HG02571 (cell line): ENCODE data around the gene TACC3.

ENCODE experiments used
- ATAC-seq: cut with Tn5 transposase; IDR thresholded peaks from one replicate; pipeline ENCODE4 v1.9.1; 2021; ENCODE audit warnings: mild to moderate bottlenecking, moderate library complexity; ENCODE audit not compliant: unreplicated experiment

Gene TACC3

GRCh38 chr4:1721666-1722550 lies 587 bp downstream of the TACC3 start:
- no peak for ATAC-seq

DNA sequence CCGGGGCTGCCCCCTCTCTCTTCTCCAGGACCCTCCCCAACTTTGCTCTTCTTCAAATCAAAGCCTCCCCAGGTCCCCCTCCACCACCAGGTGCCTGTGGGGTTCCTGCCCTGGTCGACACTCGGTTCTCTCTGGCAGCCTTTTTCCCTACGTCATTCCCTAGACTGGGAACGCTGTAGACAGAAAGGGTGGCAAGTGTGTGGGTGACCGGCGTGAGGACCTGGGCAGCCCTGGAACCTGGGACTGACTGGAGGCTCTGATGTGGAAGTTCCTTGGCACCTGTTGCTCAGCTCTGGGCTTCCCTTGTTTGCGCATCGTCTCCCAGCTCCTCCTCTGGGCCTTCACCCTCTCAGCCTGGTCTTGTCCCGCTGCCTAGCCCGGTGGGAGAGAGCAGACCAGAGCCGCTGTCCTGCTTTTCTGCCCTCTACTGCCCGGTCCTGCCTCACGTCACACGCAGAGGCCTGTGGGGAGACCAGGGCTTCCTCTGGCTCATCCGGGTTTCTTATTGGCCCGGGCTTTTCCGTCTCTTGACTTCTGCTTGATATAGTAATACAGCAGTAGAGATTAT lies 1.3 kb downstream of the TACC3 start:
- ATAC-seq = no peak

- ATAC-seq = no peak
Observed at GRCh38 chr4:1723131-1723801, 1.9 kb downstream of the TACC3 start.

DNA sequence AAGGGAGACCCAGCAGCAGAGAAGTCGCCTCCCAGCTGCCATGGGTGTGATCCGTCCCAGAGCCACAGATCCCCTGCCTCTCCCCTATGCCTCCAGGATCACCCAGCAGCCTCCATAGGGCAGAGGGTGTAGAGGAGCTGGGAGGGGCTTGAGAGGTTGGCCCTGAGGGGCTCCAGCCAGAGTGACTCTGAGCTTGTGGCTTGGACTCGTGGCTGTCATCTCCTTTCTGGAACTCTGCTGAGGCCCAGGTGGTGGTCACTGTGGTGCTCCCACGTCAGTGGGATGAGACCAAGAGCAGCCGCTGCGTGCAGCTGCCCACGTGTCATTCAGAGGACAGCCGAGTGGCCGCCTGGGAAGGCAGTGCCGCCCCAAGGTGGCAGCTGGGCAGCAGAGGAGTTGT lies 4.2 kb downstream of the TACC3 start:
- no peak for ATAC-seq

- no peak for ATAC-seq
Observed at GRCh38 chr4:1726146-1726934, 5.0 kb downstream of the TACC3 start.

DNA sequence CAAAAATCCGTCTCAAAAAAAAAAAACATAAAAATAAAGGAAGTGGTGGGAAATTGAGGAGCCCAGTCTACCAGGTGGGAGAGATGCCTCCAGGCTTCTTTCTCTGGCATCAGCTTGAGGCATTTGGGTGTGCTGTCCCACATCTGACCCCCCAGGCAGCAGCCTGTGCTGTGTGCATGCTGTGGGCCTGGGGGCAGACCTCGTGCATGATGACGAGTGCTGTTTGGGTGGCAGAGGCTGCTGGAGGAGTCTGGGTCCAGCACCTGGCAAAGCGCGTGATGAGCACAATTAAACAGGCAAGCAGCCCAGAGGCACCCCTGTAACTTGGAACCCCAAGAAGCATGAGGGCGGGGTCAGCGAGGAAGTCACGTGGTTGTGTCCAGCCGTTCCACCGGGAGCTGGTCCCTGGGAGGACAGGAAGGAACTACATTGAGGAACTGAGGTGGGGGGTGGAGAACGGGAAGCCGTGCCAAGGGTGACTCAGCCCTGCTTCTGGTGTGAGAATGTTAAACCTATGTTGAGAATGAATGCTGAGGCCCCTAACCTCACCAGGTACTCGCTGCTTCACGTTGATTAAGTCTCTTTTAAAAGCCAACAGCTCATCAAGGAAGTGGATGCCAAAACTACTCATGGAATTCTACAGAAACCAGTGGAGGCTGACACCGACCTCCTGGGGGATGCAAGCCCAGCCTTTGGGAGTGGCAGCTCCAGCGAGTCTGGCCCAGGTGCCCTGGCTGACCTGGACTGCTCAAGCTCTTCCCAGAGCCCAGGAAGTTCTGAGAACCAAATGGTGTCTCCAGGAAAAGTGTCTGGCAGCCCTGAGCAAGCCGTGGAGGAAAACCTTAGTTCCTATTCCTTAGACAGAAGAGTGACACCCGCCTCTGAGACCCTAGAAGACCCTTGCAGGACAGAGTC lies 6.1 kb downstream of the TACC3 start:
- no peak for ATAC-seq

DNA sequence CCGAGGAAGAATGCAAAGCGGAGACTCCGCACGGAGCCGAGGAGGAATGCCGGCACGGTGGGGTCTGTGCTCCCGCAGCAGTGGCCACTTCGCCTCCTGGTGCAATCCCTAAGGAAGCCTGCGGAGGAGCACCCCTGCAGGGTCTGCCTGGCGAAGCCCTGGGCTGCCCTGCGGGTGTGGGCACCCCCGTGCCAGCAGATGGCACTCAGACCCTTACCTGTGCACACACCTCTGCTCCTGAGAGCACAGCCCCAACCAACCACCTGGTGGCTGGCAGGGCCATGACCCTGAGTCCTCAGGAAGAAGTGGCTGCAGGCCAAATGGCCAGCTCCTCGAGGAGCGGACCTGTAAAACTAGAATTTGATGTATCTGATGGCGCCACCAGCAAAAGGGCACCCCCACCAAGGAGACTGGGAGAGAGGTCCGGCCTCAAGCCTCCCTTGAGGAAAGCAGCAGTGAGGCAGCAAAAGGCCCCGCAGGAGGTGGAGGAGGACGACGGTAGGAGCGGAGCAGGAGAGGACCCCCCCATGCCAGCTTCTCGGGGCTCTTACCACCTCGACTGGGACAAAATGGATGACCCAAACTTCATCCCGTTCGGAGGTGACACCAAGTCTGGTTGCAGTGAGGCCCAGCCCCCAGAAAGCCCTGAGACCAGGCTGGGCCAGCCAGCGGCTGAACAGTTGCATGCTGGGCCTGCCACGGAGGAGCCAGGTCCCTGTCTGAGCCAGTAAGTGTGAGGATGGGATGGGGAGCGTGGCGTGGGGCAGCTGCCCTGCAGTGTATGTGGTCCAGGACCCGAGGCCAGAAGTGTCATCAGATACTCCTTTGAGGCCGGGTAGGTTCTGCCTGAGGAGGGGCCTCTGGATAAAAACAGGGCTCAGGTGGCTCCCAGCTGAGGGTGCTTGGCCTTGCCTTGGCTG lies 7.0 kb downstream of the TACC3 start:
- no peak for ATAC-seq

DNA sequence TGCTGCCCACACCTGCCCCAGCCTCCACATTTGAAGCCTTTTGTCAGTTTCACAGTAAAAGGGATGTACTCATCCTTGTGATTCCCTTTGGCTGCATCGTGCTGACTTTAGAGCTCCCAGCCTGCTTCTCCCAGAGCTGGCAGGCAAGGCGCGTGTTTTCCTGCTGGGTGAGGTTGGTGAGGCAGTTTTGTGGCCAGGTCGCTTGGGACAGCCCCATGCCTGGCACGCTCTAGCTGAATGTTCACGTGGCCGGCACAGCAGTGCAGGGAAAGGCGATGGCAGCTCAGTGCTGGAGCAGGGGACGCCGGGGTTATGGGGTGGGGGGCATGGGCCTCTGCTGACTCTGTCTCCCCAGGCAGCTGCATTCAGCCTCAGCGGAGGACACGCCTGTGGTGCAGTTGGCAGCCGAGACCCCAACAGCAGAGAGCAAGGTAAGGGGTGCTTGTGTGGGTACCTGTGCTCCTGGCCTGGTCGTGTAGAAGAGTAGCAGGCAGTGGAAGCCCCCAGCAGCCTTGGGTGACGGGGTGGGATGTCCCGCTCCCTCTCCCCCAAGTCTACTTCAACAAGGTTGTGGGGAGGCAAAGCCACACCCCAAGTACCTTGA lies 9.3 kb downstream of the TACC3 start:
- ATAC-seq = no peak

- no peak for ATAC-seq
Observed at GRCh38 chr4:1731180-1731579, 9.9 kb downstream of the TACC3 start.

GRCh38 chr4:1732911-1733310 lies 11.6 kb downstream of the TACC3 start:
- ATAC-seq = no peak

DNA sequence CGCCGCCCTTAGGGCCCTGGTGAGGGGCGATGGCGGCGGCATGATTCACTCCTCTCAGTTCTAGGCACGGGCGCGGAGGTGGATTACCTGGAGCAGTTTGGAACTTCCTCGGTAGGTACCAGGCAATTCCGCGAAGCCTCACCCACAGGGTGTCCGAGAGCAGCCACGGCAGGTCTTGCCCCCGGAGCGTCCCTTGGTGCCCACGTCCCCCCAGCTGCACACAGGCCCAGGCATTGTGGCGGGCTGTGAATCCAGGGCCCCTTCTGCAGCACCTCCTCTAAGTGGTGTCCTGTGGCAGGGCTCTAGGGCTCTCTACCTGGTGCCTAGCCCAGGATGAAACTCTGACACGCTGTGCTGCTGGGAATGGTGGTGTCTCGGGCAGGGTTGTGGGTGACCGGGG lies 13.9 kb downstream of the TACC3 start:
- no peak for ATAC-seq

DNA sequence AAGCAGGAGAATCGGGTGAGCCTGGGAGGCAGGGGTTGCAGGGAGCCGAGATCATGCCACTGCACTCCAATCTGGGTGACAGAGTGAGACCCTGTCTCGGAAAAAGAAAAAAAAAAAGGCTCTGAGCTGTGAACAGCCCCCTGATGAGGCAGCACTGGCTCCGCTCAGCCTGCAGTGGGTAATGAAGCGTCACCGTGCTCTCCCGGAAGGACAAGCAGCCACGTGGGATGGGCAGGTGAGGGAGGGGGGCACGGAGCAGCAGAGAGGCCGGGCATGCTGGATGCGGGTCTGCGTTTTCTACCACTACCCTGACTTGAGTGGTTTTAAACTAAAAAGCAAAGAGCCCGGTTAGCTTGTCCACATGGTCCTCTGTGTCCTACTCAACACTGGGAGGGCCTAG lies 15.5 kb downstream of the TACC3 start:
- no peak for ATAC-seq

GRCh38 chr4:1737666-1738065 lies 16.3 kb downstream of the TACC3 start:
- no peak for ATAC-seq

- ATAC-seq = no peak
Observed at GRCh38 chr4:1738410-1738809, 17.1 kb downstream of the TACC3 start.

- no peak for ATAC-seq
Observed at GRCh38 chr4:1739358-1739757, 18.0 kb downstream of the TACC3 start.

DNA sequence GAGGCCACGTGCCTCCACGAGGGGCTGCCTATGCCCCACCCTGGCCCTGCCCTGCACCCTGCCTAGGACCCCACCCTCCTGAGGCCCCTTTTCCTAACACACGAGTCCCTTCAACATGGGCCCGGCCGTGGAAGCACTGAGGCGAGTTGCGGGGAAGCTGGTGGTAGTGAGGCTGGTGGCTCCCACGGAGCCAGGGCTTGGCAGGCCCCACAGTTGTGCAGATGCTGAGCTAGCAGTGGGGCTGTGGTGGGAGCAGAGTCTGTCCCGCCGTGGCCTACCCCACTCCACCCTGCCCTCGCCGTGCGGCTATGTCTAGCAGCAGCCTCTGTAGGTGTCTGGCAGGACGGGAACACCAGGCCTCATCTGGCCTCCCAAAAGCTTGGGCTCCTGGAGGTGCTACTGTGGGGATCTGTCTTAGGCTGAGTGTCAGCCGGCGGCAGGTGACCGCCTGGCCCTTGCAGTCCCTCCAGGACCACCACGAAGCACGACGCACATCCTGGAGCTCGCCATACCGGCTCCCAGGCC lies 18.8 kb downstream of the TACC3 start:
- ATAC-seq = no peak

- no peak for ATAC-seq
Observed at GRCh38 chr4:1741208-1741607, 19.9 kb downstream of the TACC3 start.

DNA sequence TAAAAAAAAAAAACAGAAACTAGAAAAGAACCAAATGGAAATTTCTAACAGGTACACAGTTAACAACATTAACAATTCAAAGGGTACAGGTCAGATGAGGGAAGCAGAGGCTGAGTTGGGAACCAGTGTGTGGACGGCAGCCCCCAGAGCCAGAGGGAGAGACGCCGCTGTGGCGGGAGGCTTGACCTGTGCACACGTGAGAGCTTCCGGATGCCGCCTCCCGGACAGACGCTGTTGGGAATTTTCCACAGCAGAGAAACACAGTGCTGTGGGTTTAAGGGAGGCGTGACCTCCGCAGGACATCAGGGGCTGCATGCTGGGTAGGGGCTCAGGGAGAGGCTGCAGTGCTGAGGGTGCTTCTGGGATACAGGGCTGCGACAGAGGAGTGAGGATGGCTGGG lies 22.2 kb downstream of the TACC3 start:
- no peak for ATAC-seq

- ATAC-seq = no peak
Observed at GRCh38 chr4:1743975-1744374, 22.7 kb downstream of the TACC3 start.
